DND-41 (cell line): ENCODE measurements around the gene CLASP1.

ENCODE experiments used
- CTCF ChIP-seq: IDR thresholded peaks from 2 replicates; pipeline ENCODE4 v1.5.1; 2012; ENCODE audit warnings: borderline replicate concordance, low read length, moderate library complexity, mild to moderate bottlenecking; ENCODE audit not compliant: poor library complexity, severe bottlenecking; ENCODE audit errors: extremely low read depth
- EZH2 ChIP-seq: IDR thresholded peaks from 3 replicates; pipeline ENCODE4 v1.6.1; 2012; ENCODE audit warnings: borderline replicate concordance, low read depth, mild to moderate bottlenecking, moderate library complexity, low read length, inconsistent platforms; ENCODE audit not compliant: severe bottlenecking

GRCh38 chr2:121502781-121503180, 146.5 kb downstream of the CLASP1 start:
- no peak for TF ChIP-seq CTCF
- no peak for TF ChIP-seq EZH2
